ENCODE results near the gene PRR11.
"Not testable (repeated sequence)": the region's sequence is repeated elsewhere in the genome, so short reads cannot be mapped to it uniquely, and the experiment has no call there.

Gene PRR11

DNA sequence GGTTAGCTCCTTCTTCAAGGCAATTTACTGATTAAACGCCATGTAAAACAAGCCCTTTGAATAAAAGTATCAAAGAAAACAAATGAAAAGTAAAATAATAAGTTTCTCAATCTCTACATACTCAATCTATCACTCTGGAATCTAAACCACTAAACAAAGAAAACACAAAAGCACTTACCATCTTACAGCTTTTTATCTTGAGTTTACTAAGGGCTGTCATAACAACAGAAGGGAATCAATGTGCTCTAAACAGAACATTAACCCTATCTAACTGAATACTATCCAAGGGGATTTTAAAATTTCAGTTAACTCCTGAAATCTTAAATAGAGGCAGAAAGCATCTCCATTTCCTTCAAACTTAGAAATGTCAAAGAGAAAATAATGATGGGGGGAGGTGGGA lies 4.0 kb upstream of the PRR11 start:
- DNase-seq (ENCODE audit: low spot score) = no peak

DNA sequence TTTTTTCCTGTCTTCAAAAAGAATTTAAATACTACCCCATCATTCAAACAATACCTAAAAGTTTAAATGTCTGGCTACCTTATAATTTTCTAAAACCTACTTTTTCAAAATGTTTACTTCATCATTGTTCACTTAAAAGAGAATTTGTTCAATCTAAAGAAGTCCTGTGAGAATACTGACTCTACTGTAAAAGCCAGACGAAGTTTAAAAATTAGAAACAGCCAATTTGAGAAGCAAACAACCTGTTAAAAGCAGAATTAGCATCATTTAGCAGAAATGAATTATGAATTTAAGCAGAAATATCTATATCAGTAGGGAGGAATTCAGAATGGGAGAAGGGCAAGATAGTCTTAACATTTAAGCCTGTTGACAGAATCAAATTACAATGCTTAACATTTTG lies 2.6 kb upstream of the PRR11 start:
- no peak for DNase-seq (ENCODE audit: low spot score)

DNA sequence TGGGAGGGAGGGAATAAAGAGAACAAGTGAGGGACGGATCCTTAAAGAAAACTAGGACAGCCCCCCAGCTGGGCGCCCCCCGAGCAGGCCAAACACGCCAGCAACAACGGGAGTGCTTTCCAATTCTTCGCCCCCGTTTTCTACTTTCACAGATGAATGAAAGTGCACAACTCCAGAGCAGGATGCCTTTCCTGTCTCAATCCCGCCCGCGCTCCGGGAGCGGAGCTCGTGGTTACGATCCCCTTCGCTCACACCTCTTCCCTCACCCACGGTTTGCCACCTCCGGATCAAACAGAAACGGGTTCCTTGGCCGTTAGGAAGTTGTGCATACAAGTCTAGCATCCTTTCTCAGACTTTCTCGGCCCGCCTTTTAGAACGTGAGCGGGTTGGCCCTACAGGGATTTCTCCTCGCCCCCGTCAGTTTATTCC lies 1.2 kb upstream of the PRR11 start:
- DNase-seq (ENCODE audit: low spot score) = peak; percentile 60

DNA sequence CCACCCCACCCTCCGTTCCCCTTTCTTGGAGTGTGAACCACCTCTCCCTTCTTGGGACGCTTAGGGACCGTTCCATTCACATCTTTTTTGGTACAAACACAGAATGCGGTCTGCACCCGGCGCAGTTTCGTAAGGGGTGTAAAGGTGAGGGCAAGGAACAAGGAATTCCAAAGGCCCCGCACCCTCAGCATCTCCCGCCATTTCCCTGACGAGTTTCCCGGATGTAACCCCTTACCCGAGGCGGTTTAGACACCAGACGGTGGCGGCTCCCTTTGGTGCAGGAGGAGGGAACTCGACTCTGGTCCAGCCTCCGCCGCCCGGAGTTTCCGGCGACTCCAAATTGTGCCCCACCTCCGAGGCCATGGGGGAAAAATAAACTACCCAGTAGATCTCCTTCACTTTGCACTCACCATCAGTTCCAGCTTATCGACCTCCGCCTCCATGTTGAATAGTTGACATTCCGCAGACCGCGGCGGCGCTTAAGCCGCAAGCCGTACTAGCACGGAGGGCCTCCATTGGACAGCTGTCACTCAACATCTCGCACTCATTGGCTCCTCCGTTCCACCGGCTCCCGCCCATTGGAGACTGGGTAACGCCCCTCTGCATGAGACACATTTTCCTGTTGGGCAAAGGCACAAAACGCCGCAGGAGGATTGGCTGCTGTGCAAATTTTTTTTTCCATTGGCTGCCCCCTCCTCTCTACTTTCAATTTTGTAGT lies 666 bp upstream of the PRR11 start, which contains the start of gene SKA2:
Gene SKA2, minus strand, starts transcription at position 466 of the 718 bp plus-strand sequence. Its CDS starts 23 bp downstream, at position 443.
- DNase-seq (ENCODE audit: low spot score) = peak; percentile 93

DNA sequence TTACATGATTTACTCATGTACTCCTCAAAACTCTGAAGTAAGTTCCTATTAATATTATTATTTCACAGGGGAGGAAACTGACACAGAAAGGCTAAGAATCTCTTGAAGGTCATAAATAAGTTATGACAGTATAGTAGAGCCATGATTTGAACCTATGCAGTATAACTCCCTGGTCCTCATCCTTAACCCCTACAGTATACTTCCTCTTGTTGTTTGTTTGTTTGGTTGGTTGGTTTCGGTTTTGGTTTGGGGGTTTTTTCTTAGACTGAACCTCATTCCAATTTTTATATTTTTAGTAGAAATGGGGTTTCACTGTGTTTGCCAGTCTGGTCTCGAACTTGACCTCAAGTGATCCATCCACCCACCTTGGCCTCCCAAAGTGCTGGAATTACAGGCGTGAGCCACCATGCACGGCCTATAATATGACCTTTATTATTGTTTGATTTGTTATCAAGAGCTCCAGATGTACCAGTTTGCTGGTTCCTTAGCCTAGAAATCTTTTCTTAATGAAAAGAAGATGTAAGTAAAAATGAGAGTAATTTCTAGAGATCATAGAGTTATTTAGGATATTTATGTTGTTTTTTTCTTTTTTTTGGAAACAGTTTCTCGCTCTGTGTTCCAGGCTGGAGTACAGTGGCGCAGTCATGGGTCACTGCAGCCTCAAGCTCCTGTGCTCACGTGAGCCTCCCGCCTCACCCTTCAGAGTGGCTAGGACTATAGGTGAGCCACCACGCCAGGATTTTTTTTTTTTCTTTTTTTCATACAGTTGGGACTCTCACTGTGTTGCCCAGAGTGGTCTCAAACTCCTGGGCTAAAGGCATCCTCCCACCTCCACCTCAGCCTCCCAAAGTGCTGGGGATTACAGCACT lies 4.8 kb downstream of the PRR11 start:
- DNase-seq (ENCODE audit: low spot score) = no peak

DNA sequence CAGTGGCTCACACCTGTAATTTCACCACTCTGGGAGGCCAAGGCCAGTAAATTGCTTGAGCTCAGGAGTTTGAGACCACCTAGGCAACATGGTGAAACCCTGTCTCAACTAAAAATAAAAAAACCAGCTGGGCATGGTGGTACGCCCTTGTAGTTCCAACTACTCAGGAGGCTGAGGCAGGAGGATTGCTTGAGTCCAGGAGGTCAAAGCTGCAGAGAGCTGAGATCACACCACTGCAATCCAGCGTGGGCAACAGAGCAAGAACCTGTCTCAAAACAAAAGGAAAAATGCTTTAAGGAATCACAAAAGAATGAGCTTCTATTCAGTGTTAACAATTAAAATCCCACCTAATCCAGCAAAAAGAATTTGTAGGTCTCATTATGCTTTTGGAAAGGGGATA lies 5.9 kb downstream of the PRR11 start:
- no peak for DNase-seq (ENCODE audit: low spot score)

DNA sequence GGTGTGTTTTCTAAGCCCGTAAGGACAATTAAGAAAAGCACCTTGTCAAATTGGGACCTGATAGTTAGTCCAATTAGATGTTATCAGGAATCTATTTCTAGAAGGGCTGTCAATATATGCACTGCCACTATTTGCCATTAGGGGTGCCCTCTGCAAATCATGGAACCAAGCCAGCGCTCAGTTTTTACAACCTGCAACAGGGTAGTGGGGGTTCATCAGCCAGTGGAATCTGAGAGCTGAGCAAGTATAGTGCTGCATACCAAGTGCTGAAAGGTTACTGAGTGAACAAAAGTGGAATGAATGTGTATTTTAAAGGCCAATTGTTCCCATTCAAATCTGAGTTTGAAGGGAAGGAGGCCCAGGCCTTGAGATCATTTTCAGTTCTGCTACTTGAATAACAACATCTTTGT lies 10.4 kb downstream of the PRR11 start:
- DNase-seq (ENCODE audit: low spot score) = peak; percentile 76

DNA sequence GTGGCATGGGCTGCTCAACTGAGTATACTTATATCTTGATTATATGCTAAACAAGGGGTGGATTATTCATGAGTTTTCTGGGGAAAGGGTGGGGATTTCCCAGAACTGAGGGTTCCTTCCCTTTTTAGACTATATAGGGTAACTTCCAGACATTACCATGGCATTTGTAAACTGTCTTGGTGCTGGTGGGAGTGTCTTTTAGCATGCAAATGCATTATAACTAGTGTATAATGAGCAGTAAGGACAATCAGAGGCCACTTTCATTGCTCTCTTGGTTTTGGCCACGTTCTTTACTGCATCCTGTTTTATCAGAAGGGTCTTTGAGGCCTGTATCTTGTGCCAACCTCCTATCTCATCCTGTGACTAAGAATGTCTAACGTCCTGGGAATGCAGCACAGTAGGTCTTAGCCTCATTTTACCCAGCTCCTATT lies 12.0 kb downstream of the PRR11 start:
- DNase-seq (ENCODE audit: low spot score) = no peak

DNA sequence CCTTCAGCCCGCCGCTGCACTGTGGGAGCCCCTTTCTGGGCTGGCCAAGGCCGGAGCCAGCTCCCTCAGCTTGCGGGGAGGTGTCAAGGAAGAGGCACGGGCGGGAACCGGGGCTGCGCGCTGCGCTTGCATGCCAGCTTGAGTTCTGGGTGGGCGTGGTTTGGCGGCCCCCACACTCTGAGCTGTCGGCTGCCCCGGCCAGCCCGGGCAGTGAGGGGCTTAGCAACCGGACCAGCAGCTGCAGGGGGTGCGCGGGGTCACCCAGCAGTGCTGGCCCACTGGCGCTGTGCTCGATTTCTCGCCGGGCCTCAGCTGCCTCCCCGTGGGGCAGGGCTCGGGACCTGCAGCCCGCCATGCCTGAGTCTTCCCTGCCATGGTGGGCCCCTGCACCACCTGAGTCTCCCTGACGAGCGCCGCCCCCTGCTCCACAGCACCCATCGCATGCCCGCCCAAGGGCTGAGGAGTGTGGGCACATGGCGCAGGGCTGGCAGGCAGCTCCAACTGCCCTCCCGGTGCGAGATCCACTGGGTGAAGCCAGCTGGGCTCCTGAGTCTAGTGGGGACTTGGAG lies 17.0 kb downstream of the PRR11 start:
- DNase-seq (ENCODE audit: low spot score) = no peak

DNA sequence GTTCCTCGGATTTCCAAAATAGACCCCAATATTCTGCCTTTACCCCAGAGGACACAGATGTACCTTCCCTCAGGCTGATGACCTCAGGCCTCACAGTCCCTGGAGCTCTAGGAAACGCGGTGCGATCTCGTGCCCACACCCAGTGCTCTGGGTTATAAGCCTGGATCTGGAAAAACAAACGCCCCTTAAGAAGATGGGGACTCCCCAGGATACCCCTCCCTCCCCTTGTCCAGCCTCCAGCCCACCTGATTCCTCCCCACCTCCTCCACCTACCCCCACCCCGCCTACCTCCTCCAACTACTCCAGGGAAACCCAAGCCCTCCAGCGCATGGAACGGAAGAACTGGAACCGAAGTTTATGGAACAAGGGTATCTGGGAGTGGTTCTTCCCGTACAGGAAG lies 19.1 kb downstream of the PRR11 start:
- no peak for DNase-seq (ENCODE audit: low spot score)

DNA sequence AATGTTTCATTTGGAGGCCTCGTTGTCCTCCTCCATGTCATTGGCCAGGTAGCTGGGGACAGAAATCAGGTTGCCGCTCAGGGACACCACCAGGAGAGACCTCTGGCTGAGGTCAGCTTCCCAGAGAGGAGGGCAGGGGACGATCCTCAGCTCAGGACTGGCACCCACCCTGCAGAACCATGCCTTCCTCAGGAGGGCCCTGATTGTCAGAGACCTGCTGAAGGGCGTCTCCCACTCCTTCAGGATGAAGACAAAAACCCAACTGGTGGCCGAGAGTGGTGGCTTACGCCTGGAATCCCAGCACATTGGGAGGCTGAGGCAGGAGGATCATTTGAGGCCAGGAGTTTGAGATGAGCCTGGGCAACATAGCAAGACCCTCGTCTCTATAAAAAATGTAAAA lies 19.5 kb downstream of the PRR11 start:
- no peak for DNase-seq (ENCODE audit: low spot score)

DNA sequence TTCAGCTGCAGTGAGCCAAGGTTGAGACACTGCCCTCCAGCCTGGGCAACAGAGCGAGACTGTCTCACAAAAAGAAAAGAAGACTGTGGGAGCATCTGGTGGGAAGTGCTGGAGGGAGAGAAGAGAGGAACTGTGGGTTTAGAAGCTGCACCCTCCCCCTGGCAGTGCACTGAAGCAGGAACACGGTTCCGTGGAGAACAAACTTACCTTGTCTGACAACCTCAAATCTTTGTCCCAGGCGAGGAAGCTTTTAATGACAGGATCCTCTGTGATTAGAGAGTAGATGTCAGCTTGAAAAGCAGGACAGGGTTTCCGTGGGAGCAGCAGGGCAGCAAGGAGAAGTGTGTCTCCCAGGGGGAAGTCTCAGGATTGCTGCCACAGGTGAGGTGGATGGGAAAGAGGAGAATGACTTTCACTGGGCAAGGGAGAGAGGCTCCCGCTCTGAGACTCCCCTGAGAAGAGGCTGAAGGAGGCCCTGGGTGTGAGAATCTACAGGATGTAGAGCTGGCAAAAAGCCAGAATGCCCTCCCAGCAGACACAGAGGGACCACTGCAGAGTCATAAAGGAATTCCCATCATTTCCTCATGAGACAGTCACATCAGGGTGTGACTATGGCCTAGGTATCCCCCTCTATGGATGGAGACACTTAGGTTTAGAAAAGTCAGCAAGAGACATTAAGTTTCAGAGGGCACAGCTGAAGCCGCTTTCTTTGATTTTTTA lies 22.9 kb downstream of the PRR11 start:
- DNase-seq (ENCODE audit: low spot score) = no peak

DNA sequence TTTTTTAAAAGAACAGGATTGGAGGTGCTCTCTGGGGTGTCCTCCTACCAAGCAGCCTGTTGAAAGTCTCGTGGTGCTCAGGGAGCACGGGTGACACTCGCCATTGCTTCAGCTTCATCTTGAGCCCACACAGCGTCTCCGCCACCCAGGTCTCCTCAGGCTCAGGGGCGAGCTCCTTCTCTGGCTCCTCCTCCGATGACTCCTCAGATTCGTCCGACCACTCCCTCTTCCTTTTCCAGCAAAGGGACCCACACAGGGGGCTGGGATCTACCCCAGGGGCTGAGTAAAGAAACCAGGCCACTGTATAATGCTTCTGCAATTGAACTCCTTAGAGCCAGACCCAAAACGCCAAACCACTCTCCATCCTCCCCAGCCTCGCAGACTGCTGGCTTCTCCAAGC lies 24.1 kb downstream of the PRR11 start:
- DNase-seq (ENCODE audit: low spot score) = not testable (repeated sequence)

DNA sequence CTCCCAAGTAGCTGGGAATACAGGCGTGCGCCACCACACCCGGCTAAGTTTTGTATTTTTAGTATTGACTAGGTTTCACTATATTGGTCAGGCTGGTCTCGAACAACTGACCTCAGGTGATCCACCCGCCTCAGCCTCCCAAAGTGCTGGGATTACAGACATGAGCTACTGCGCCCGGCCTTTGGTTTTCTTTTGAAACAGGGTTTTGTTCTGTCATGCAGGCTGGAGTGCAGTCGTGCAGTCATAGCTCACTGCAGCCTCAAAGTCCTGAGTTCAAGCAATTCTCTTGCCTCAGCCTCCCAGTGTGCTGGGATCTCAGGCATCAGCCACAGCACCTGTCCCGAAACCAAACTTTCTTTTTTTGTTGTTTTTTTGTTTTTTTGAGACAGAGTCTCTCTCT lies 25.1 kb downstream of the PRR11 start:
- no peak for DNase-seq (ENCODE audit: low spot score)

DNA sequence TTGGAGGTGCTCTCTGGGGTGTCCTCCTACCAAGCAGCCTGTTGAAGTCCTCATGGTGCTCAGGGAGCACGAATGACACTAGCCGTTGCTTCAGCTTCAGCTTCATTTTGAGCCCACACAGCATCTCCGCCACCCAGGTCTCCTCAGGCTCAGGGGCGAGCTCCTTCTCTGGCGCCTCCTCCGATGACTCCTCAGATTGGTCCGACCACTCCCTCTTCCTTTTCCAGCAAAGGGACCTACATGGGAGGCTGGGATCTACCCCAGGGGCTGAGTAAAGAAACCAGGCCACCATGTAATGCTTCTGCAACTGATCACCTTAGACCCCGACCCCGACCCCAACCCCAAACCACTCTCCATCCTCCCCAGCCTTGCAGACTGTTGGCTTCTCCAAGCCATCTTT lies 25.9 kb downstream of the PRR11 start:
- no peak for DNase-seq (ENCODE audit: low spot score)

DNA sequence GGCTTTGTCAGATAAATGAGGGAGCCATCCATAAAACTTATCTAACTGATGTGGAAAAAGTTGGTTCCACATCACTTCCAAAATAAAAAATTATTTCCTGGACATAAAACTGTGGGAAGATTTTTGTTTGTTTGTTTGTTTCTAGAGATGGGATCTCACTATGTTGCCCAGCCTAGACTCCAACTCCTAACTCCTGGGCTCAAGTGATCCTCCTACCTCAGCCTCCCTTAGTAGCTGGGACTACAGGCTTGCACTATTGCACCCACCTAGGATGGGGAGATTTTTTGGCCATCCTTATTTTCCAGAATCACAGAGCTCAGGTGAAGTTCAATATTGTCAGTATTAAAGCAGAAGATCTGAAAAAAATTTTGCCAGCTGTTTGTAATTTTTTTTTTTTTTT lies 30.5 kb downstream of the PRR11 start:
- DNase-seq (ENCODE audit: low spot score) = no peak

DNA sequence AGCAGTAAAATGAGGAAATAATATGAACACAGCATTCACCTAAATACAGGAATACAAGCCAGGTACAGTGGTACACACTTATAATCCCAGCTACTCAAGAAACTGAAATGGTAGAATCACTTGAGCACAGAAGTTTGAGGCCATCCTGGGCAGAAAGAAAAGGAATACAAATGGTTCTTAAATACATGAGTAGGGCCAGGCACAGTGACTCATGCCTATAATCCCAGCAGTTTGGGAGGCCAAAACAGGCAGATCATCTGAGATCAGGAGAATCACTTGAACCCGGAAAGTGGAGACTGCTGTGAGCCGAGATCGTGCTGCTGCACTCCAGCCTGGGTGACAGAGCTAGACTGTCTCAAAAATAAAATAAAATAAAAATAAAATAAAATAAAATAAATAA lies 31.3 kb downstream of the PRR11 start:
- DNase-seq (ENCODE audit: low spot score) = no peak

DNA sequence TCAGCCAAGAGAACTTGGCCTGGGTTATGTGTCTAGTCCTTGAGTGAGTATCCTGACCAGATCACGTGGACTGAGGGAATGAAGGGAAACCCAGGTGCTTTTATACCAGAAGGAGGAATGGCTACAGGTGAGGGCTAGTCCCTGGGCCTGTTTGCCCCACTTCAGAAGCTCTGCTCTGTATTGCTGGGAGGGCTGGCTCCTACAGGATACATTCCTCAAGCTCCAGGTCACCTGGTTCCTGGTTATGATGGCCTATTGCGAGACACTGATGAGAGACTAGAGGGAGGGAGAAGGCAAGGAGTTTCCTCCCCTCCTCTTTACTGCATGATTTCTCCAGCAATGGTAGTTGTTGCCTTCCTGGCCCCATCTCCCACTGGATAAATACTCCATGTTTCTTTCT lies 35.3 kb downstream of the PRR11 start:
- no peak for DNase-seq (ENCODE audit: low spot score)

DNA sequence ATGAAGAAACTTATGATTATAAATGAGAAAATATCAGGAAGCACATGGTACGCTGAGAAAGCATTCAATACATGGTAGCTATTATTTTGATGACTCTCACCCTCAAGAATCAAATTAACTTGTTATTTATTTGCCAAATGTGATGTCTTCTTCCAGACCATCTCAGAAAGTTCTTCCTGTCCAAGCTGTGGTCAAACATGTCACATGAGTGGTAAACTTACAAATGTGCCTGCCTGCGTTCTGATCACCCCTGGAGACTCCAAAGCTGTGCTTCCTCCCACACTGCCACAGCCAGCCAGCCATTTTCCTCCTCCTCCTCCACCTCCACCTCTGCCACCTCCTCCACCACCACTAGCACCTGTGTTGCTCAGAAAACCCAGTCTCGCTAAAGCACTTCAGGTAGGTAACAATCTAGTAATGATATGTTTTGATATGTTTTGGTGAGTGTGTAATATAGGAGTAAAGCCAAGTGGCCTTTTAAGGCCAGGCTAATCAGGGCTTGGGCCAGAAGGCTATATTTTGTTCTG lies 37.9 kb downstream of the PRR11 start:
- DNase-seq (ENCODE audit: low spot score) = no peak

DNA sequence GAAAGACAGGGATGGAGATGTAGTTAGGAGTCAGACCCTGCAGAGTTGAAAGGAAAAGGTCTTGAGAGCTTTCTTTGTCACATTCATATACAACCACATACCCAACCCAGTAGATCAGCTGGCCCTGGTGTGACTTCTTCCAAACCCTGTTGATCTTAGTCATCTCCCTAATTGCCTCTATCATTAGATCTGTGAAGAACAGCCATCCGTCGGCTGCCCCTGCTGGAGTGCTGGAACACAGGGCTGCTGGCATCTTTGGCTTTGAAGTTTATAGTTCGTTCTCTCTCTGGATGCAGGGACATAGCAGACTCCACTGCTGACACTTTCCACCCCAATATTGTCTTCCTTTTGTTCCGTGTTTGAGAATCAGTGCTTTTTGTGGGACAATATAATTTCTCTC lies 43.9 kb downstream of the PRR11 start:
- no peak for DNase-seq (ENCODE audit: low spot score)

DNA sequence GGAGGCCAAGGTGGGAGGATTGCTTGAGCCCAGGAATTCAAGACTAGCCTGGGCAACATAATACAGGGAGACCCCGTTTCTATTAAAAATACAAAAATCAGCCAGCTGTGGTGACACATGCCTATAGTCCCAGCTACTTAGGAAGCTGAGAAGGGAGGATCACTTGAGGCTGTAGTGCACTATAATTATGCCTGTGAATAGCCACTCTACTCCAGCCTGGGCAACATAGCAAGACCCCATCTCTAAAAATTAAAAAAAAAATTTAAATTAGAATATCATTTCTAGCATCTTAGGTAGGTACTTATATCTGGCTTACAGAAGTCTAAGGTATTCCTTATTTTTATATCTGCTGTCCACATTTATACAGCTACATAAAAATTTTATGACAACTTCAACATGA lies 46.8 kb downstream of the PRR11 start:
- DNase-seq (ENCODE audit: low spot score) = no peak

DNA sequence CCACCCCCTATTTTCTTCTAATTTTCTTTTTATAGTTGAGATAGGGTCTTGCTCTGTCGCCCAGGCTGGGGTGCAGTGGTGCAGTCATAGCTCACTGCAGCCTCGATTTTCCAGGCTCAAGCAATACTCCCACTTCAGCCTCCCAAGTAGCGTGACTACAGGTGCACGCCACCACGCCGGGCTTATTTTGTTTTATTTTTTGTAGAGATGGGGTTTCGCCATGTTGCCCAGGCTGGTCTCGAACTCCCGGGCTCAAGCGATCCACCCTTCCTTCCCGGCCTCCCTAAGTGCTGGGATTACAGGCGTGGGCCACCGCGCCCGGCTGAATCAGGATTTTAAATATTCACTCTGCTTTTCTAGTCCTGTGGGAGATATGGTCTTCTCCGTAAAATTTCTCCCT lies 63.8 kb downstream of the PRR11 start:
- no peak for DNase-seq (ENCODE audit: low spot score)
